ENCODE data around the gene KCNS3. TPM values are rescaled to one million over a fixed set of nuclear protein-coding genes. Genes with fewer than 3 reads are reported as not detected.

The KCNS3 gene
- total RNA-seq, 4 donors from 2014 or later: 14.6 to 37.4 (median 24.3) TPM

- peaks cover 0 to 4% (median 0%) of the 10 kb centered on the region in 4 donors for H3K4me1 ChIP-seq
- no peak for TF ChIP-seq POLR2A (IDR thresholded peaks at IDR 0.05; ENCODE audit: low read depth)
- no peak for TF ChIP-seq POLR2AphosphoS5 (IDR thresholded peaks at IDR 0.05)
- TF ChIP-seq, protein P1, sequence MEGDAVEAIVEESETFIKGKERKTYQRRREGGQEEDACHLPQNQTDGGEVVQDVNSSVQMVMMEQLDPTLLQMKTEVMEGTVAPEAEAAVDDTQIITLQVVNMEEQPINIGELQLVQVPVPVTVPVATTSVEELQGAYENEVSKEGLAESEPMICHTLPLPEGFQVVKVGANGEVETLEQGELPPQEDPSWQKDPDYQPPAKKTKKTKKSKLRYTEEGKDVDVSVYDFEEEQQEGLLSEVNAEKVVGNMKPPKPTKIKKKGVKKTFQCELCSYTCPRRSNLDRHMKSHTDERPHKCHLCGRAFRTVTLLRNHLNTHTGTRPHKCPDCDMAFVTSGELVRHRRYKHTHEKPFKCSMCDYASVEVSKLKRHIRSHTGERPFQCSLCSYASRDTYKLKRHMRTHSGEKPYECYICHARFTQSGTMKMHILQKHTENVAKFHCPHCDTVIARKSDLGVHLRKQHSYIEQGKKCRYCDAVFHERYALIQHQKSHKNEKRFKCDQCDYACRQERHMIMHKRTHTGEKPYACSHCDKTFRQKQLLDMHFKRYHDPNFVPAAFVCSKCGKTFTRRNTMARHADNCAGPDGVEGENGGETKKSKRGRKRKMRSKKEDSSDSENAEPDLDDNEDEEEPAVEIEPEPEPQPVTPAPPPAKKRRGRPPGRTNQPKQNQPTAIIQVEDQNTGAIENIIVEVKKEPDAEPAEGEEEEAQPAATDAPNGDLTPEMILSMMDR (IDR thresholded peaks at IDR 0.05): no peak
- no peak for TF ChIP-seq EP300 (IDR thresholded peaks at IDR 0.05)
- no peak overlapping the region for H3K4me3 ChIP-seq
- DNase-seq (ENCODE audit: extremely low spot score): no peak
- WGBS: 86% methylated on average over 4 of the region's 4 CpGs
- no peak overlapping the region for H3K27ac ChIP-seq (replicated peaks in 1 of 4)
- no peaks in the 10 kb centered on the region for H3K36me3 ChIP-seq
- no peaks in the 10 kb centered on the region for H3K27me3 ChIP-seq
- intact Hi-C loops (cut with DNase I): loop anchor here (2.0 to 5.0 kb wide), 3 partner anchors 301 to 527 kb away; no protein-coding TSS in a partner anchor
- no peaks in the 10 kb centered on the region for H3K9me3 ChIP-seq
Observed at GRCh38 chr2:17850151-17850550, 28.3 kb upstream of the KCNS3 start.

DNA sequence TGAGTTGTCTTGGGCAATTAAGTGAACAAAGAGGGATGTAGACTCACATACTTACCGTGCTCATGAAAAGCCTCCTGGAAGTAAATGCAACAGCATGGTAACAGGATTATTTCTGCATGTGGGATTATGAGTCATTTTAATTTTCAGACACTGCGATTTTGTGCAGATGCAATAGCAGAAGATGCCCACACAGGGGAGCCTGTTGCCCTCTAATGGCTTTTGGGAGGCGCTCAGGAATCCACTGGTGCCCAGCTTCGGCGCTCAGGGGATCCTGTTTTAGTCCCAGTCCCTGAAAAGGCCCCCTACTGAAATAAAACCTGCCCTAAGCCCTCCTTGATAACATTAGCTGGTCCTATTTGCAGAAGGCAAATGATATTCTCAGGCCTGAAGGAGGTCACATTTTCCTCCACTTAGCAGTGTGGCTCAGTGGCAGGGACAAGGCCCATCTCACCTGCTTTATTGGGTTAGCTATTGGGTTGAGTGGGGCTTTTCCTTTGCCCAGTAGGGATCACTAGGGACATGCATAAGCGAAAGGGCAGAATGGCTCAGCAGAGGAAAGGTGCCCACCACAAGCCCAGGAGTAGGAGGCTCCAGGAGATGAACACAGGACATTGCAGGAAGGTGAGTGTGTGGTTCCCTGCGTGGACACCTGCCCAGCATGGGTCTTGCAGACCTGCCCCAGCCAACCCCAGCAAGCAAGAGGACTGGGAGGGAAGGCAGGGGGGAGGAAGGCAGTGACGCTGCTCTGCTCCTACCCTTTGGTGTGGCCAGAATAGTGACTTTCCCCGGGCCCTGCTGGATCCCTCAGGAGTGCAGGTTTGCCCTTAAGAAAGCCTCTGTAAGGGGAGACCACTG lies 26.5 kb upstream of the KCNS3 start:
- H3K27me3 ChIP-seq: no peaks in the 10 kb centered on the region
- 29% methylated on average over 8 of the region's 9 CpGs for WGBS
- H3K9me3 ChIP-seq: no peaks in the 10 kb centered on the region
- no peak for DNase-seq (ENCODE audit: extremely low spot score)
- no peak for TF ChIP-seq EP300 (IDR thresholded peaks at IDR 0.05)
- TF ChIP-seq, protein P1 (IDR thresholded peaks at IDR 0.05): peak; percentile 88 to 96 (median 89)
- H3K27ac ChIP-seq (replicated peaks in 1 of 4): no peak overlapping the region
- intact Hi-C loops (cut with DNase I): loop anchor here (2.0 to 5.0 kb wide), 3 partner anchors 299 to 525 kb away; no protein-coding TSS in a partner anchor
- H3K4me3 ChIP-seq: no peak overlapping the region
- H3K4me1 ChIP-seq: peaks cover 0 to 4% (median 0%) of the 10 kb centered on the region in 4 donors
- H3K36me3 ChIP-seq: no peaks in the 10 kb centered on the region

GRCh38 chr2:17853799-17854198 lies 24.7 kb upstream of the KCNS3 start:
- Histone ChIP-seq H3K4me3 (no peak overlapping the region), H3K27ac (replicated peaks in 1 of 4) (no peak overlapping the region), H3K4me1 (peaks cover 0 to 4% (median 0%) of the 10 kb centered on the region in 4 donors), H3K36me3 (no peaks in the 10 kb centered on the region), H3K9me3 (no peaks in the 10 kb centered on the region), H3K27me3 (peaks cover 0 to 7% (median 0%) of the 10 kb centered on the region in 4 donors)
- TF ChIP-seq POLR2A (IDR thresholded peaks at IDR 0.05; ENCODE audit: low read depth) (no peak), EP300 (IDR thresholded peaks at IDR 0.05) (no peak), POLR2AphosphoS5 (IDR thresholded peaks at IDR 0.05) (no peak)
- TF ChIP-seq, protein P1 (IDR thresholded peaks at IDR 0.05): no peak
- no peak for DNase-seq (ENCODE audit: extremely low spot score)
- intact Hi-C loops (cut with DNase I): loop anchor here (5.0 kb wide), 1 partner anchor 524 kb away; no protein-coding TSS in a partner anchor
- WGBS: 72% methylated on average over 4 of the region's 4 CpGs

GRCh38 chr2:17857021-17857420 lies 21.4 kb upstream of the KCNS3 start:
- Histone ChIP-seq H3K4me3 (no peak overlapping the region), H3K27me3 (peaks cover 0 to 7% (median 0%) of the 10 kb centered on the region in 4 donors), H3K36me3 (no peaks in the 10 kb centered on the region), H3K4me1 (peaks cover 0 to 1% (median 0%) of the 10 kb centered on the region in 4 donors), H3K27ac (replicated peaks in 1 of 4) (no peak overlapping the region), H3K9me3 (no peaks in the 10 kb centered on the region)
- TF ChIP-seq EP300 (IDR thresholded peaks at IDR 0.05): no peak
- TF ChIP-seq POLR2A (IDR thresholded peaks at IDR 0.05; ENCODE audit: low read depth): no peak
- TF ChIP-seq, protein P1 (IDR thresholded peaks at IDR 0.05): no peak
- no peak for TF ChIP-seq POLR2AphosphoS5 (IDR thresholded peaks at IDR 0.05)
- intact Hi-C loops (cut with DNase I): no loop called here
- DNase-seq (ENCODE audit: extremely low spot score): no peak
- WGBS: 57% methylated on average over 3 of the region's 3 CpGs
